GM12878 (cell line): ENCODE results near the gene ZNF837. TPM values are rescaled to one million over a fixed set of nuclear protein-coding genes. Genes with fewer than 3 reads are reported as not detected.

Source experiments
- CHD2 ChIP-seq: IDR thresholded peaks from 2 replicates; pipeline ENCODE4 v1.6.1; 2011; ENCODE audit warnings: low read depth, low read length, improper control_type of control experiment, borderline replicate concordance
- EGR1 ChIP-seq, 2 experiments: IDR thresholded peaks; 1 replicate in 1 of 2; 2 replicates in 1 of 2; pipeline ENCODE4 v1.6.1; 2011 to 2012; ENCODE audit warnings: low read depth in 2 of 2, low read length in 2 of 2, borderline replicate concordance in 1 of 2, mild to moderate bottlenecking in 1 of 2, moderate library complexity in 1 of 2
- KDM1A ChIP-seq: fragments of 200-600 bp; sonication (generic); IDR thresholded peaks from 2 replicates; pipeline ENCODE4 v1.6.1; 2016; ENCODE audit warnings: borderline replicate concordance
- MEF2B ChIP-seq: fragments of 450-650 bp; IDR thresholded peaks from 2 replicates; pipeline ENCODE4 v1.6.1; 2018; ENCODE audit warnings: mild to moderate bottlenecking, moderate library complexity; ENCODE audit not compliant: partially characterized antibody, poor library complexity, severe bottlenecking
- RAD21 ChIP-seq: IDR thresholded peaks from 2 replicates; pipeline ENCODE4 v1.6.1; 2011; ENCODE audit warnings: mild to moderate bottlenecking, low read depth, low read length, moderate library complexity; ENCODE audit not compliant: insufficient read depth
- SRF ChIP-seq, 2 experiments: IDR thresholded peaks; 2 replicates each; pipeline ENCODE4 v1.6.1; 2011; ENCODE audit warnings: low read depth in 2 of 2, low read length in 2 of 2, mild to moderate bottlenecking in 1 of 2, moderate library complexity in 1 of 2
- STAT3 ChIP-seq: IDR thresholded peaks from 2 replicates; pipeline ENCODE4 v1.6.1; 2011; ENCODE audit warnings: low read depth, low read length, improper control_type of control experiment
- polyA plus RNA-seq, 11 experiments: library from polyadenylated mRNA; depleted of rRNA in 4 of 11; unstranded in 6 of 11; stranded (reverse) in 5 of 11; fragments of >200 nt; fragmentation: Nextera tagmentation in 4 of 11; fragmentation: Illumina TruSeq in 1 of 11; extraction: Ambion mirVana in 4 of 11; extraction: Trizol in 1 of 11; gene quantifications; 1 replicate in 1 of 11; 2 replicates in 10 of 11; pipeline versions ENCODE4 v1.2.1 to v1.2.3, GENCODE V29; 2011 to 2016; ENCODE audit warnings: inconsistent platforms in 2 of 11, missing spikeins in 2 of 11, low read depth in 1 of 11
- total RNA-seq, 4 experiments: library from RNA; depleted of rRNA in 3 of 4; stranded (reverse); fragments of >200 nt in 3 of 4; fragmentation: Illumina TruSeq in 1 of 4; extraction: Trizol in 1 of 4; gene quantifications; 2 replicates each; pipeline versions ENCODE4 v1.2.1 to v1.2.3, GENCODE V29; 2013 to 2021
- TF ChIP-seq, protein P1 (sequence below): IDR thresholded peaks from 2 replicates; pipeline ENCODE4 v1.6.1; 2012; ENCODE audit warnings: mild to moderate bottlenecking, low read depth, low read length
- TF ChIP-seq, protein P2 (sequence below): fragments of 450-650 bp; IDR thresholded peaks from 2 replicates; pipeline ENCODE4 v1.6.1; 2017; ENCODE audit warnings: antibody characterized with exemption, mild to moderate bottlenecking, moderate library complexity

Gene ZNF837
- total and polyA plus RNA-seq, 10 of the 15 experiments (the other 5 are each of a cell fraction or from before 2014, with no cell fraction given): 0.07 to 2.9 (median 2.0) TPM; not detected in 2

DNA sequence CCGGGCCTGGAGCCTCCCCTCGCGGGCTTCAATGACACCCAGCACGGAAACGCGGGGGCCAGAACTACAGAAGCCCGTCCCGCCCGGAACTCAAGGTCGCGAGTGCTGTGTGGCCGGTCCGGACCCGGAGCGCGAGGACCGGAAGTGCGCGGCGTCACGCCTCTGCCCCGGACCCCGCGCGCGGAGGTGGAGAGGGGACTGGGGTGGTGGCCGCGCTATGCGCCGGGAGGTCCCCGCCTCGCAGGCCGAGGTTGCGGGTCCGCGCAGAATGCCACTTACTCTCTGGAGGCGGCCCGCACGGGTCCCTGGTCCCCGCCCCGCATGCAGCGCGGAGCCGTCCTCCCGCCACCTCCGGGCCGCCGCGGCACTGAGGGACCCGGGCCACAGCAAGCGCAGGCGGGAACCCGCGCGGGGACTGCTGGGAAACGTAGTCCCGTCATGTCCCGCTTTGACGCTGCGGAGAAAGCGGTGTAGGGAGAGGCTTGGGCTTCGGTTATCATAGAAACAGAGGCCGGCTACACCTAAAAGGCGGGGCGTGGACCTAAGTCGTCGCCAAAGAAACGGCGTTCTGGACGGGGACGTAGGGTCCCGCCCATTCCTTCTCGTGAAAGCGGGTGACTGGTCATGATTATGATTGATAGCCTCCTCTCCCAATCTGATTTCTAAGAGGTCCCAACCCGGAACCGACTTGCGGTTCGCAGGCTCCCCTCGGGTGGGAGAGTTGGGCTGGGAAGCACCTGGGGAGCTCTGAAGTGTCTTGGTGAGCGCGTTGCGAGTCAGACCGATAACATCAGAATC, at the start of gene ZNF837 (continued):
- TF ChIP-seq SRF (IDR thresholded peaks at IDR 0.05; ENCODE audit: low read depth in 2 of 2, low read length in 2 of 2) (peak; percentile 65 to 92), KDM1A (no peak), MEF2B (peak; percentile 56), EGR1 (IDR thresholded peaks at IDR 0.05; ENCODE audit: borderline replicate concordance in 1 of 2, low read depth in 2 of 2, low read length in 2 of 2) (peak; percentile 85 to 88), RAD21 (no peak), CHD2 (peak; percentile 86), STAT3 (no peak)
- TF ChIP-seq, protein P1, sequence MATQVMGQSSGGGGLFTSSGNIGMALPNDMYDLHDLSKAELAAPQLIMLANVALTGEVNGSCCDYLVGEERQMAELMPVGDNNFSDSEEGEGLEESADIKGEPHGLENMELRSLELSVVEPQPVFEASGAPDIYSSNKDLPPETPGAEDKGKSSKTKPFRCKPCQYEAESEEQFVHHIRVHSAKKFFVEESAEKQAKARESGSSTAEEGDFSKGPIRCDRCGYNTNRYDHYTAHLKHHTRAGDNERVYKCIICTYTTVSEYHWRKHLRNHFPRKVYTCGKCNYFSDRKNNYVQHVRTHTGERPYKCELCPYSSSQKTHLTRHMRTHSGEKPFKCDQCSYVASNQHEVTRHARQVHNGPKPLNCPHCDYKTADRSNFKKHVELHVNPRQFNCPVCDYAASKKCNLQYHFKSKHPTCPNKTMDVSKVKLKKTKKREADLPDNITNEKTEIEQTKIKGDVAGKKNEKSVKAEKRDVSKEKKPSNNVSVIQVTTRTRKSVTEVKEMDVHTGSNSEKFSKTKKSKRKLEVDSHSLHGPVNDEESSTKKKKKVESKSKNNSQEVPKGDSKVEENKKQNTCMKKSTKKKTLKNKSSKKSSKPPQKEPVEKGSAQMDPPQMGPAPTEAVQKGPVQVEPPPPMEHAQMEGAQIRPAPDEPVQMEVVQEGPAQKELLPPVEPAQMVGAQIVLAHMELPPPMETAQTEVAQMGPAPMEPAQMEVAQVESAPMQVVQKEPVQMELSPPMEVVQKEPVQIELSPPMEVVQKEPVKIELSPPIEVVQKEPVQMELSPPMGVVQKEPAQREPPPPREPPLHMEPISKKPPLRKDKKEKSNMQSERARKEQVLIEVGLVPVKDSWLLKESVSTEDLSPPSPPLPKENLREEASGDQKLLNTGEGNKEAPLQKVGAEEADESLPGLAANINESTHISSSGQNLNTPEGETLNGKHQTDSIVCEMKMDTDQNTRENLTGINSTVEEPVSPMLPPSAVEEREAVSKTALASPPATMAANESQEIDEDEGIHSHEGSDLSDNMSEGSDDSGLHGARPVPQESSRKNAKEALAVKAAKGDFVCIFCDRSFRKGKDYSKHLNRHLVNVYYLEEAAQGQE: no peak
- TF ChIP-seq, protein P2, sequence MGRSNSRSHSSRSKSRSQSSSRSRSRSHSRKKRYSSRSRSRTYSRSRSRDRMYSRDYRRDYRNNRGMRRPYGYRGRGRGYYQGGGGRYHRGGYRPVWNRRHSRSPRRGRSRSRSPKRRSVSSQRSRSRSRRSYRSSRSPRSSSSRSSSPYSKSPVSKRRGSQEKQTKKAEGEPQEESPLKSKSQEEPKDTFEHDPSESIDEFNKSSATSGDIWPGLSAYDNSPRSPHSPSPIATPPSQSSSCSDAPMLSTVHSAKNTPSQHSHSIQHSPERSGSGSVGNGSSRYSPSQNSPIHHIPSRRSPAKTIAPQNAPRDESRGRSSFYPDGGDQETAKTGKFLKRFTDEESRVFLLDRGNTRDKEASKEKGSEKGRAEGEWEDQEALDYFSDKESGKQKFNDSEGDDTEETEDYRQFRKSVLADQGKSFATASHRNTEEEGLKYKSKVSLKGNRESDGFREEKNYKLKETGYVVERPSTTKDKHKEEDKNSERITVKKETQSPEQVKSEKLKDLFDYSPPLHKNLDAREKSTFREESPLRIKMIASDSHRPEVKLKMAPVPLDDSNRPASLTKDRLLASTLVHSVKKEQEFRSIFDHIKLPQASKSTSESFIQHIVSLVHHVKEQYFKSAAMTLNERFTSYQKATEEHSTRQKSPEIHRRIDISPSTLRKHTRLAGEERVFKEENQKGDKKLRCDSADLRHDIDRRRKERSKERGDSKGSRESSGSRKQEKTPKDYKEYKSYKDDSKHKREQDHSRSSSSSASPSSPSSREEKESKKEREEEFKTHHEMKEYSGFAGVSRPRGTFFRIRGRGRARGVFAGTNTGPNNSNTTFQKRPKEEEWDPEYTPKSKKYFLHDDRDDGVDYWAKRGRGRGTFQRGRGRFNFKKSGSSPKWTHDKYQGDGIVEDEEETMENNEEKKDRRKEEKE: no peak
- TF ChIP-seq, all 136 proteins: peak for 78
